IMR-90 (cell line): ENCODE data around the gene FMC1. TPM values are rescaled to one million over a fixed set of nuclear protein-coding genes. Genes with fewer than 3 reads are reported as not detected.

Source experiments
- ATAC-seq: fragments of 200-7000 bp; cut with Tn5 transposase; 2 replicates; pipeline ENCODE4 v1.9.1; 2020; ENCODE audit warnings: low read depth, mild to moderate bottlenecking, moderate library complexity
- BruUV-seq: library from RNA; stranded (reverse); fragments of 400-500 nt; replicated peaks from 2 replicates; lab custom pipeline; 2021; lab: Mats Ljungman, UMichigan
- CTCF ChIA-PET: fragments of 300-600 bp; formaldehyde crosslinking; extraction: SDS; loops from one replicate; lab custom pipeline; 2021; ENCODE audit warnings: antibody characterized with exemption; lab: Yijun Ruan, JAX
- POLR2A ChIA-PET: fragments of 300-600 bp; sonication (Branson Sonifier 250); formaldehyde crosslinking; loops from one replicate; lab custom pipeline; 2022; ENCODE audit warnings: antibody characterized with exemption; ENCODE audit not compliant: unreplicated experiment; lab: Charles Lee
- DNase-seq: peaks from one replicate; pipeline ENCODE4 v3.0.0; 2013
- H2AFZ ChIP-seq: replicated peaks from 2 replicates; pipeline ENCODE3; 2013; ENCODE audit warnings: low read length, mild to moderate bottlenecking; ENCODE audit not compliant: poor library complexity
- H2AK5ac ChIP-seq: 2 replicates; pipeline ENCODE4 v1.6.1; 2013; ENCODE audit warnings: low read depth, low read length, inconsistent platforms
- H2AK9ac ChIP-seq: replicated peaks from 2 replicates; pipeline ENCODE3; 2013; ENCODE audit warnings: mild to moderate bottlenecking, low read depth, low read length, moderate library complexity; ENCODE audit not compliant: poor library complexity
- H2BK120ac ChIP-seq: 2 replicates; pipeline ENCODE4 v1.6.1; 2013; ENCODE audit warnings: low read depth, low read length, inconsistent platforms
- H2BK15ac ChIP-seq: 3 replicates; pipeline ENCODE4 v1.6.1; 2013; ENCODE audit warnings: low read depth, low read length, inconsistent platforms
- H2BK20ac ChIP-seq: 2 replicates; pipeline ENCODE4 v1.6.1; 2013; ENCODE audit warnings: low read depth, mild to moderate bottlenecking, inconsistent platforms, low read length, moderate library complexity
- H2BK5ac ChIP-seq: 2 replicates; pipeline ENCODE4 v1.6.1; 2013; ENCODE audit warnings: mild to moderate bottlenecking, low read depth, low read length, inconsistent platforms; ENCODE audit not compliant: poor library complexity, severe bottlenecking
- H3K14ac ChIP-seq: replicated peaks from 2 replicates; pipeline ENCODE4 v1.6.1; 2013; ENCODE audit warnings: low read depth, low read length, inconsistent platforms
- H3K18ac ChIP-seq: 2 replicates; pipeline ENCODE4 v1.6.1; 2013; ENCODE audit warnings: low read depth, low read length, control low read depth
- H3K23ac ChIP-seq: 2 replicates; pipeline ENCODE4 v1.6.1; 2013; ENCODE audit warnings: low read depth, low read length, inconsistent platforms
- H3K27ac ChIP-seq: 2 replicates; pipeline ENCODE4 v1.5.1; 2013; ENCODE audit warnings: mild to moderate bottlenecking, control low read depth, low read length; ENCODE audit not compliant: insufficient read depth
- H3K27me3 ChIP-seq: 2 replicates; pipeline ENCODE4 v1.6.1; 2013; ENCODE audit warnings: low read length; ENCODE audit not compliant: control insufficient read depth, insufficient read depth
- H3K36me3 ChIP-seq: 2 replicates; pipeline ENCODE4 v1.6.1; 2013; ENCODE audit warnings: low read length, mixed read lengths; ENCODE audit not compliant: control insufficient read depth, insufficient read depth
- H3K4ac ChIP-seq: 2 replicates; pipeline ENCODE4 v1.6.1; 2013; ENCODE audit warnings: low read depth, low read length, inconsistent platforms
- H3K4me1 ChIP-seq: 2 replicates; pipeline ENCODE4 v1.6.1; 2013; ENCODE audit warnings: low read length, mixed read lengths; ENCODE audit not compliant: control insufficient read depth, insufficient read depth
- H3K4me2 ChIP-seq: 2 replicates; pipeline ENCODE4 v1.6.1; 2013; ENCODE audit warnings: low read depth, mild to moderate bottlenecking, control low read depth, low read length, moderate library complexity
- H3K4me3 ChIP-seq: 2 replicates; pipeline ENCODE4 v1.5.1; 2013; ENCODE audit warnings: low read depth, mild to moderate bottlenecking, control low read depth, low read length, moderate library complexity; ENCODE audit not compliant: insufficient read depth
- H3K56ac ChIP-seq: 2 replicates; pipeline ENCODE4 v1.6.1; 2013; ENCODE audit warnings: low read length, inconsistent platforms; ENCODE audit not compliant: insufficient read depth; ENCODE audit errors: extremely low read depth
- H3K79me1 ChIP-seq, 2 experiments: 2 replicates each; pipeline ENCODE4 v1.6.1; 2013; ENCODE audit warnings: low read length in 2 of 2, inconsistent platforms in 1 of 2, low read depth in 1 of 2
- H3K9ac ChIP-seq: 2 replicates; pipeline ENCODE4 v1.6.1; 2013; ENCODE audit warnings: low read depth, low read length, control low read depth
- H3K9me1 ChIP-seq: 2 replicates; pipeline ENCODE4 v1.6.1; 2013; ENCODE audit warnings: low read length, inconsistent platforms; ENCODE audit not compliant: insufficient read depth
- H3K9me3 ChIP-seq: 2 replicates; pipeline ENCODE4 v1.6.1; 2013; ENCODE audit warnings: low read length; ENCODE audit not compliant: control insufficient read depth, insufficient read depth
- H4K20me1 ChIP-seq: 2 replicates; pipeline ENCODE4 v1.6.1; 2013; ENCODE audit warnings: low read length, inconsistent platforms; ENCODE audit not compliant: insufficient read depth
- H4K5ac ChIP-seq: 2 replicates; pipeline ENCODE4 v1.6.1; 2013; ENCODE audit warnings: mild to moderate bottlenecking, low read depth, low read length, control low read depth
- H4K8ac ChIP-seq, 2 experiments: 2 replicates each; pipeline ENCODE4 v1.6.1; 2013; ENCODE audit warnings: low read depth in 2 of 2, low read length in 2 of 2, control low read depth in 1 of 2, inconsistent platforms in 1 of 2
- H4K91ac ChIP-seq: 2 replicates; pipeline ENCODE4 v1.6.1; 2013; ENCODE audit warnings: low read depth, low read length, inconsistent platforms; ENCODE audit not compliant: insufficient read depth
- CHD1 ChIP-seq: IDR thresholded peaks from 2 replicates; pipeline ENCODE4 v1.6.1; 2012; ENCODE audit warnings: low read depth, low read length, improper control_type of control experiment
- WGBS, 2 experiments: methylation state at CpG; one replicate each; pipeline versions ENCODE4 v1.1.5 to v1.1.7; 2013; ENCODE audit warnings: missing lambda C conversion rate in 2 of 2; ENCODE audit not compliant: insufficient read length in 1 of 2; ENCODE audit errors: extremely low coverage in 2 of 2; 5-methylcytosine and 5-hydroxymethylcytosine counted together
- dilution Hi-C: fragments of 300-500 bp; cut with HindIII; formaldehyde crosslinking; loops from one replicate; pipeline ENCODE4 v1.14.3; 2018; ENCODE audit warnings: low sequenced_read_pairs; ENCODE audit not compliant: unreplicated experiment
- in situ Hi-C: fragments of 300-500 bp; cut with MboI; formaldehyde crosslinking; loops from 3 replicates; pipeline ENCODE4 v1.14.3; 2019; ENCODE audit warnings: low sequenced_read_pairs, inconsistent platforms, mixed read lengths
- intact Hi-C: fragments of 100-400 bp; cut with micrococcal nuclease; formaldehyde crosslinking; loops from 2 replicates; pipeline ENCODE4 v1.10.0; 2022
- polyA plus RNA-seq, 3 experiments: library from polyadenylated mRNA; depleted of rRNA; stranded (reverse); fragments of >200 nt; gene quantifications; 2 replicates each; pipeline ENCODE4 v1.2.3, GENCODE V29; 2012; ENCODE audit warnings: low replicate concordance in 1 of 3
- total RNA-seq: library from RNA; depleted of rRNA; stranded (reverse); fragments of >200 nt; gene quantifications from 2 replicates; pipeline ENCODE4 v1.2.3, GENCODE V29; 2012
- TF ChIP-seq, protein P1 (sequence below): fragments of 150-350 bp; IDR thresholded peaks from 2 replicates; pipeline ENCODE4 v1.6.1; 2017; ENCODE audit warnings: mild to moderate bottlenecking, antibody characterized with exemption, low read length, low read depth

The FMC1 gene
- total and polyA plus RNA-seq, 2 of the 4 experiments (the other 2 are of a cell fraction), result 6.1 to 11.9 TPM

DNA sequence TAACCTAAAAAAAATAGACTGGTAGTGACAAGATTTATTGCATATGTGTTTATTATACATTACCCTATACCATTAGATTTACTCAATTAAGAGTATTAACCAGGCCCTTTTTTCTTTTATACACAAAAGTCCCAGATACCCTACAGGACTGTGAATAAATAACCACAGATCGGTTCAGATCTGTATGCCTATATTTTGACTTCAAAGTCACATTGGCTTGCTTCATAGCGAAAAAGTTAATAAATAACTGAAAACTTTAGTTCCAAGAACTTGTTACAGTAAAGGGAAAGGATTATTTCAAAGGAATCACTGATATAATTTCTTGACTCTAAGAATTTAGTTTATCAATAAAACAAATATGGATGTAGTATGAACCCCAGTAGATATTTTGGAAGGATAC is 41.8 kb upstream of the FMC1 start:
- Histone ChIP-seq H2BK15ac (no peak overlapping the region), H2BK120ac (no peak overlapping the region), H4K91ac (no peak overlapping the region), H3K14ac (no peak overlapping the region), H3K23ac (no peak overlapping the region), H3K9me3 (no peaks in the 10 kb centered on the region), H4K5ac (no peak overlapping the region), H3K27ac (no peak overlapping the region), H3K36me3 (peaks cover 3% of the 10 kb centered on the region; the same call in 1 of the 2 replicates), H2BK20ac (no peak overlapping the region), H2AFZ (no peak overlapping the region), H2AK5ac (no peak overlapping the region), H4K20me1 (no peaks in the 10 kb centered on the region), H3K4ac (no peak overlapping the region), H3K56ac (no peak overlapping the region), H3K9me1 (no peaks in the 10 kb centered on the region), H2AK9ac (no peak overlapping the region), H3K4me3 (no peak overlapping the region), H3K9ac (no peak overlapping the region), H3K4me1 (0 out of 2 replicates have a peak, but pooled peaks cover 2% of the 10 kb centered on the region), H3K4me2 (no peak overlapping the region), H4K8ac (no peak overlapping the region), H3K27me3 (no peaks in the 10 kb centered on the region), H2BK5ac (no peak overlapping the region), H3K79me1 (no peaks in the 10 kb centered on the region), H3K18ac (no peak overlapping the region)
- CTCF ChIA-PET, result interaction anchor here (0.7 kb wide), 1 partner anchor 31 kb away, joined by 3 read pairs; no protein-coding TSS in a partner anchor
- DNase-seq, result no peak
- ATAC-seq, result no peak
- POLR2A ChIA-PET, result no interaction called here
- in situ Hi-C loops (no loop called here), dilution Hi-C loops (no loop called here), intact Hi-C loops (loop anchor here (5.0 kb wide), 1 partner anchor 42 kb away; no protein-coding TSS in a partner anchor)
- no TSS peak for BruUV-seq
- no CpG with 5 or more reads among the region's 2 CpGs for WGBS, 2 experiments
- no peak for TF ChIP-seq CHD1
- TF ChIP-seq, protein P1, sequence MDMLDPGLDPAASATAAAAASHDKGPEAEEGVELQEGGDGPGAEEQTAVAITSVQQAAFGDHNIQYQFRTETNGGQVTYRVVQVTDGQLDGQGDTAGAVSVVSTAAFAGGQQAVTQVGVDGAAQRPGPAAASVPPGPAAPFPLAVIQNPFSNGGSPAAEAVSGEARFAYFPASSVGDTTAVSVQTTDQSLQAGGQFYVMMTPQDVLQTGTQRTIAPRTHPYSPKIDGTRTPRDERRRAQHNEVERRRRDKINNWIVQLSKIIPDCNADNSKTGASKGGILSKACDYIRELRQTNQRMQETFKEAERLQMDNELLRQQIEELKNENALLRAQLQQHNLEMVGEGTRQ, result no peak
